ENCODE measurements around the gene SCPEP1.

SCPEP1 gene

DNA sequence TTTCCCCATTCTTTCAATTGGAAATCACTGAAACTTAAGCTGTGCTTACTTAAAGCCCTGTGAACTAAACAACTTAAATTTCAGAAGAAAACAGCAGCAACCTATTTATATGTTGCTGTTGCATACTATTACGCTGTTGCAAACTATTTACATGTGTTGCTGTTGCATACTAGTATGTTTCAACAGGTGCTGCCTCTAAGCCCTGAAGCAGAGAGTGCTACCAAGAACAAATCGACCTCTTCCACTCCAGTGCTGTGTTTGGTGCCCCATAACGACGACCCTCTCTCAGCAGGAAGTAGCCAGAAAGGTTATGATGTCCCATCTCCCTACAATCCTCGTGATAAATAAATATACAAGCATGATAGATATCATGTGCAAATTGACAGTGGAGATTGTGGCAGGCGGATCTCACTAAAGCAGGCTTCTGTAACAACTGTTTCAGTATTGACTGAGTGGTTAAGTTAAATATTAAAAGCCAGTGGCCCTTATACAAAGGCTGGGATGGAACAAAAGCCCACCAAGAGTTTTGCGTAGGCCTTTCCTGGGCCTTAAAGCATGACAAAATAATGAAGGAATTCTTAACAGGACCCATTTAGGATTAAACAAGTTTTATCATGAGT lies 5.7 kb upstream of the SCPEP1 start:
- TF ChIP-seq EGR1 (IDR thresholded peaks at IDR 0.05) (no peak), FOXM1 (IDR thresholded peaks at IDR 0.05; ENCODE audit: borderline replicate concordance, low read depth) (no peak), EP300 (IDR thresholded peaks at IDR 0.05; ENCODE audit: borderline replicate concordance) (no peak), RAD21 (IDR thresholded peaks at IDR 0.05; ENCODE audit: low read depth) (no peak), TEAD4 (IDR thresholded peaks at IDR 0.05) (no peak), CREB1 (IDR thresholded peaks at IDR 0.05; ENCODE audit: low read depth) (no peak), ZBTB7A (IDR thresholded peaks at IDR 0.05; ENCODE audit: low read depth) (no peak), TCF12 (IDR thresholded peaks at IDR 0.05; ENCODE audit: low read depth) (no peak), CEBPB (IDR thresholded peaks at IDR 0.05) (no peak), NFIC (IDR thresholded peaks at IDR 0.05) (no peak), USF1 (IDR thresholded peaks at IDR 0.05) (no peak), YY1 (IDR thresholded peaks at IDR 0.05; ENCODE audit: low read depth) (no peak), TAF1 (IDR thresholded peaks at IDR 0.05; ENCODE audit: low read depth) (no peak), MAX (IDR thresholded peaks at IDR 0.05) (no peak)
- TF ChIP-seq, protein P1, sequence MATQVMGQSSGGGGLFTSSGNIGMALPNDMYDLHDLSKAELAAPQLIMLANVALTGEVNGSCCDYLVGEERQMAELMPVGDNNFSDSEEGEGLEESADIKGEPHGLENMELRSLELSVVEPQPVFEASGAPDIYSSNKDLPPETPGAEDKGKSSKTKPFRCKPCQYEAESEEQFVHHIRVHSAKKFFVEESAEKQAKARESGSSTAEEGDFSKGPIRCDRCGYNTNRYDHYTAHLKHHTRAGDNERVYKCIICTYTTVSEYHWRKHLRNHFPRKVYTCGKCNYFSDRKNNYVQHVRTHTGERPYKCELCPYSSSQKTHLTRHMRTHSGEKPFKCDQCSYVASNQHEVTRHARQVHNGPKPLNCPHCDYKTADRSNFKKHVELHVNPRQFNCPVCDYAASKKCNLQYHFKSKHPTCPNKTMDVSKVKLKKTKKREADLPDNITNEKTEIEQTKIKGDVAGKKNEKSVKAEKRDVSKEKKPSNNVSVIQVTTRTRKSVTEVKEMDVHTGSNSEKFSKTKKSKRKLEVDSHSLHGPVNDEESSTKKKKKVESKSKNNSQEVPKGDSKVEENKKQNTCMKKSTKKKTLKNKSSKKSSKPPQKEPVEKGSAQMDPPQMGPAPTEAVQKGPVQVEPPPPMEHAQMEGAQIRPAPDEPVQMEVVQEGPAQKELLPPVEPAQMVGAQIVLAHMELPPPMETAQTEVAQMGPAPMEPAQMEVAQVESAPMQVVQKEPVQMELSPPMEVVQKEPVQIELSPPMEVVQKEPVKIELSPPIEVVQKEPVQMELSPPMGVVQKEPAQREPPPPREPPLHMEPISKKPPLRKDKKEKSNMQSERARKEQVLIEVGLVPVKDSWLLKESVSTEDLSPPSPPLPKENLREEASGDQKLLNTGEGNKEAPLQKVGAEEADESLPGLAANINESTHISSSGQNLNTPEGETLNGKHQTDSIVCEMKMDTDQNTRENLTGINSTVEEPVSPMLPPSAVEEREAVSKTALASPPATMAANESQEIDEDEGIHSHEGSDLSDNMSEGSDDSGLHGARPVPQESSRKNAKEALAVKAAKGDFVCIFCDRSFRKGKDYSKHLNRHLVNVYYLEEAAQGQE (IDR thresholded peaks at IDR 0.05; ENCODE audit: low read depth), result no peak

GRCh38 chr17:56973520-56973919 lies 4.4 kb upstream of the SCPEP1 start:
- no peak for TF ChIP-seq NFIC (IDR thresholded peaks at IDR 0.05)
- TF ChIP-seq TAF1 (IDR thresholded peaks at IDR 0.05; ENCODE audit: low read depth), result no peak
- 0 out of 2 replicates have a peak, but pooled peaks have one; percentile 23 for TF ChIP-seq TEAD4 (IDR thresholded peaks at IDR 0.05)
- no peak for TF ChIP-seq MAX (IDR thresholded peaks at IDR 0.05)
- peak; percentile 31; the same call in 1 of the 2 replicates for TF ChIP-seq TCF12 (IDR thresholded peaks at IDR 0.05; ENCODE audit: low read depth)
- TF ChIP-seq, protein P1 (IDR thresholded peaks at IDR 0.05; ENCODE audit: low read depth), result no peak
- TF ChIP-seq CEBPB (IDR thresholded peaks at IDR 0.05), result peak; percentile 96
- no peak for TF ChIP-seq USF1 (IDR thresholded peaks at IDR 0.05)
- no peak for TF ChIP-seq CREB1 (IDR thresholded peaks at IDR 0.05; ENCODE audit: low read depth)
- TF ChIP-seq YY1 (IDR thresholded peaks at IDR 0.05; ENCODE audit: low read depth), result no peak
- TF ChIP-seq ZBTB7A (IDR thresholded peaks at IDR 0.05; ENCODE audit: low read depth), result no peak
- TF ChIP-seq EP300 (IDR thresholded peaks at IDR 0.05; ENCODE audit: borderline replicate concordance), result peak; percentile 20; the same call in 1 of the 2 replicates
- TF ChIP-seq EGR1 (IDR thresholded peaks at IDR 0.05), result no peak
- TF ChIP-seq FOXM1 (IDR thresholded peaks at IDR 0.05; ENCODE audit: borderline replicate concordance, low read depth), result no peak
- no peak for TF ChIP-seq RAD21 (IDR thresholded peaks at IDR 0.05; ENCODE audit: low read depth)

DNA sequence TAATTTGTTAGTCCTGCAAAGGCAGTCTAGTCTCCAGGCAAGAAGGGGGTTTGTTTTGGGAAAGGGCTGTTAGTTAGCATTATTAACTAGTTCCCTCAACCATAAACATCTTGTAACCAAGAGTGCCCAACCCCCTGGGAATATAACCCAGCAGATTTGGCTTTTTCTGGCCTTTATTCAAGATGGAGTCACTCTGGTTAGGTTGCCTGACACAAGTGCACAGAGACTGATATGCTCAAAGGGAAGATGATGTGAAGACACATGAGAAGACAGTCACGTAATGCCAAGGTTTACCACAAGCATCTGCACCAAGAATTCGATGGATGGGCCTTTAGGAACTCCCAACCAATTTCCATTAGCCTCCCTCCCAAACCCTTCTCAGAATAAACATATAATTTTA lies 3.9 kb upstream of the SCPEP1 start:
- TF ChIP-seq FOXM1 (IDR thresholded peaks at IDR 0.05; ENCODE audit: borderline replicate concordance, low read depth), result no peak
- no peak for TF ChIP-seq EGR1 (IDR thresholded peaks at IDR 0.05)
- TF ChIP-seq MAX (IDR thresholded peaks at IDR 0.05), result no peak
- no peak for TF ChIP-seq CREB1 (IDR thresholded peaks at IDR 0.05; ENCODE audit: low read depth)
- TF ChIP-seq TCF12 (IDR thresholded peaks at IDR 0.05; ENCODE audit: low read depth), result no peak
- TF ChIP-seq, protein P1 (IDR thresholded peaks at IDR 0.05; ENCODE audit: low read depth), result no peak
- TF ChIP-seq YY1 (IDR thresholded peaks at IDR 0.05; ENCODE audit: low read depth), result no peak
- TF ChIP-seq ZBTB7A (IDR thresholded peaks at IDR 0.05; ENCODE audit: low read depth), result no peak
- no peak for TF ChIP-seq TEAD4 (IDR thresholded peaks at IDR 0.05)
- no peak for TF ChIP-seq RAD21 (IDR thresholded peaks at IDR 0.05; ENCODE audit: low read depth)
- TF ChIP-seq USF1 (IDR thresholded peaks at IDR 0.05), result no peak
- TF ChIP-seq EP300 (IDR thresholded peaks at IDR 0.05; ENCODE audit: borderline replicate concordance), result no peak
- no peak for TF ChIP-seq CEBPB (IDR thresholded peaks at IDR 0.05)
- no peak for TF ChIP-seq NFIC (IDR thresholded peaks at IDR 0.05)
- TF ChIP-seq TAF1 (IDR thresholded peaks at IDR 0.05; ENCODE audit: low read depth), result no peak

All from Ishikawa (cell line).